Esophagus squamous epithelium (tissue), 5 donors: ENCODE data around the gene MAFF. TPM values are rescaled to one million over a fixed set of nuclear protein-coding genes. Genes with fewer than 3 reads are reported as not detected.
"Not testable (repeated sequence)": the region's sequence is repeated elsewhere in the genome, so short reads cannot be mapped to it uniquely, and the experiment has no call there.

Experiments used
- DNase-seq: peaks from one replicate; lab custom pipeline; 2025; lab: John Stamatoyannopoulos, UW
- H3K27ac ChIP-seq, 4 donors: fragments of 200-600 bp; sonication (generic); one replicate each; pipeline ENCODE4 v1.5.1; 2016 to 2019; ENCODE audit warnings: mild to moderate bottlenecking in 1 of 4
- H3K27me3 ChIP-seq, 4 donors: fragments of 200-600 bp; sonication (generic); 1 replicate in 3 of 4; 2 replicates in 1 of 4; pipeline versions ENCODE4 v1.5.1 to v1.6.0; 2017 to 2021; ENCODE audit warnings: antibody characterized with exemption in 1 of 4
- H3K36me3 ChIP-seq, 3 donors: fragments of 200-600 bp; sonication (generic); one replicate each; pipeline ENCODE4 v1.5.1; 2016 to 2019
- H3K4me1 ChIP-seq, 3 donors: fragments of 200-600 bp; sonication (generic); one replicate each; pipeline ENCODE4 v1.5.1; 2017 to 2019
- H3K4me3 ChIP-seq, 4 donors: fragments of 200-600 bp; sonication (generic); 1 replicate in 3 of 4; 2 replicates in 1 of 4; pipeline ENCODE4 v1.5.1; 2016 to 2019; ENCODE audit warnings: mild to moderate bottlenecking in 2 of 4, moderate library complexity in 1 of 4
- H3K9me3 ChIP-seq, 3 donors: fragments of 200-600 bp; sonication (generic); one replicate each; pipeline ENCODE4 v1.5.1; 2016 to 2019
- POLR2A ChIP-seq, 4 donors: fragments of 450-650 bp; IDR thresholded peaks; one replicate each; pipeline ENCODE4 v1.6.1; 2017; ENCODE audit warnings: antibody characterized with exemption in 4 of 4, mild to moderate bottlenecking in 4 of 4, moderate library complexity in 3 of 4
- WGBS, 2 donors: methylation state at CpG; one replicate each; pipeline ENCODE4 v1.1.5; 2018; 5-methylcytosine and 5-hydroxymethylcytosine counted together
- intact Hi-C: fragments of 100-400 bp; cut with DNase I; formaldehyde crosslinking; loops from one replicate; pipeline ENCODE4 v1.15.0; 2022
- total RNA-seq, 4 donors: library from RNA; depleted of rRNA; stranded (reverse); fragments of >200 nt; gene quantifications; one replicate each; pipeline ENCODE4 v1.1.0, GENCODE V29; 2016
- TF ChIP-seq, protein P1 (sequence below), 6 experiments: fragments of 450-650 bp in 4 of 6; fragments of 200-600 bp in 2 of 6; sonication (generic) in 2 of 6; IDR thresholded peaks; one replicate each; pipeline ENCODE4 v1.5.1; 2016 to 2019; ENCODE audit warnings: antibody characterized with exemption in 6 of 6, mild to moderate bottlenecking in 4 of 6, moderate library complexity in 4 of 6
- donor health status: DM: yes; HTN: yes; CAD: no.

The MAFF gene
- total RNA-seq, result 10 to 100 TPM; 19.4 to 51.6 (median 40.5) TPM

DNA sequence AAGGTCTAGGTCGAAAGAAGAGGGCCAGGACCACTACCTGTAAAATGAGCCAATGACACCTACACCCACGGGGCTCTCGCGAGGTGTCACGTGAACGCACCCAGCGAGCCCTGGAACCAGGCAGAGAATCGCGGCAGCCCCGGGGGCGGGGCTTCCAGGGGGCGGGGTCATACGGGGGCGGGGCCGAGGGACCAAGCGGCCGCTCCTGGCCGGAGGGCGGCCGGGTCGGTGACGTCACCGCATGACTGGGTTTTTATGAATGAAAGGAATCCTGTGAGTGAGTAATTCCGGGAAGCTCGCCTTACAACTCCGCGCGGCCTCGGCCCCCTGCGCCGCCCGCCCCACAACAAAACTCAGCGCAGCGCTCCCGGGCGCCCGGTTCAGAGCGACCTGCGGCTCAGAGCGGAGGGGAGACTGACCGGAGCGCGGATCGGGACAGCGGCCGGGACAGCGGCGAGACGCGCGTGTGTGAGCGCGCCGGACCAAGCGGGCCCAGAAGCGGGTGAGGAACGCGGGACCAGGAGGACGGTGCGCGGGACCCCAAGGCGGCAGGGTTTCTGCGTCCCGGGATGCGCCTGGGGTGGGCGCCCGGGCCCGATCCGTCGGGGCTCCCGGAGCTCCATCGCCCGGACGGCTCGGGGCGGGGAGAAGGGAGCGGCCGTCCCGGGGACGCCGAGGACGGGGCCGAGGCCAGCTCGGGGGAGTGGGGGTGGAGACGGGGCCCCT is at the start of gene MAFF:
TSS of gene MAFF (plus strand) at position 284 of the 726 bp plus-strand sequence. CDS start 11,860 bp downstream, outside the sequence.
- H3K4me1 ChIP-seq, result peaks cover 12 to 42% (median 23%) of the 10 kb centered on the region in 3 donors
- WGBS, 2 donors, result 0% methylated on average over 1 to 21 of the region's 85 CpGs
- H3K27ac ChIP-seq, result peak within 1 kb of the TSS; percentile 92 to 100 (median 98)
- peak in 3 of 4 donors; percentile 73 to 96 (median 94) for TF ChIP-seq POLR2A (IDR thresholded peaks at IDR 0.05)
- TF ChIP-seq, protein P1, sequence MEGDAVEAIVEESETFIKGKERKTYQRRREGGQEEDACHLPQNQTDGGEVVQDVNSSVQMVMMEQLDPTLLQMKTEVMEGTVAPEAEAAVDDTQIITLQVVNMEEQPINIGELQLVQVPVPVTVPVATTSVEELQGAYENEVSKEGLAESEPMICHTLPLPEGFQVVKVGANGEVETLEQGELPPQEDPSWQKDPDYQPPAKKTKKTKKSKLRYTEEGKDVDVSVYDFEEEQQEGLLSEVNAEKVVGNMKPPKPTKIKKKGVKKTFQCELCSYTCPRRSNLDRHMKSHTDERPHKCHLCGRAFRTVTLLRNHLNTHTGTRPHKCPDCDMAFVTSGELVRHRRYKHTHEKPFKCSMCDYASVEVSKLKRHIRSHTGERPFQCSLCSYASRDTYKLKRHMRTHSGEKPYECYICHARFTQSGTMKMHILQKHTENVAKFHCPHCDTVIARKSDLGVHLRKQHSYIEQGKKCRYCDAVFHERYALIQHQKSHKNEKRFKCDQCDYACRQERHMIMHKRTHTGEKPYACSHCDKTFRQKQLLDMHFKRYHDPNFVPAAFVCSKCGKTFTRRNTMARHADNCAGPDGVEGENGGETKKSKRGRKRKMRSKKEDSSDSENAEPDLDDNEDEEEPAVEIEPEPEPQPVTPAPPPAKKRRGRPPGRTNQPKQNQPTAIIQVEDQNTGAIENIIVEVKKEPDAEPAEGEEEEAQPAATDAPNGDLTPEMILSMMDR (IDR thresholded peaks at IDR 0.05), result peak in 1 of 6 experiments; percentile 11
- H3K4me3 ChIP-seq, result peak within 1 kb of the TSS; percentile 66 to 96 (median 83)
- no peaks in the 10 kb centered on the region for H3K27me3 ChIP-seq
- DNase-seq, result peak; percentile 72
- no peaks in the 10 kb centered on the region for H3K9me3 ChIP-seq
- intact Hi-C loops, result no loop called here
- peaks cover 0 to 6% (median 0%) of the 10 kb centered on the region in 3 donors for H3K36me3 ChIP-seq

DNA sequence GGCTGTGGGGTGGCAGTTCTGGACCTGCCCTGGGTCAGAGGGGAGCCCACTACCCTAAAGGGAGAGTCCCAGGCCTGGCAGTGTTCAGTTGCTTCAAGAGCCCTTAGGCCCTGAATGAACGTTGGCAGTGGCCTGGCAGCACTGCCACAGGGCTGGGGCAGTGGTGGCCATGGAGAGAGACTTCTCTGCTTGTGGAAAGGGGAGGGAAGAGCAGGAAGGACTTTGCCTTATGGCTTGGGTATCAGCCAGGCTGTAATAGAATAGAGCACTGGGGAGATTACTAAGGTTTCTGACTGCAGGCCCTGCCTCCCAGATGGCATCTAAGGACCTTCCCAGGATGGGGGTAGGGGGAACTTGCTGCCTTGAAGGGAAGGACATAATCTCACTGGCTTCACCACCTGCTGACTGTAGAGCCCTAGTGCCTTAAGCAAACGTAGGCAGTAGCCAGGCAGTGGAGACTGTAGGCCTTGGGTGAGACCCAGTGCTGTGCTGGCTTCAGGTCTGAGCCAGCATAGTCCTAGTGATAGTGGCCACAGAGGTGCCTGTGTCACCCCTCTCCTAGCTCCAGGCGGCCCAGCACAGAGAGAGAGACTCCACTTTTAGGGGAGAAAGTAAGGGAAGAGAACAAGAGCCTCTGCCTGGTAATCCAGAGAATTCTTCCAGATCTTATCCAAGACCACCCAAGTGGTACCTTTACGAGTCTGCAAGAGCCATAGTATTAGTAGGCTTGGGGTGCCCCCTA is 47.8 kb upstream of the MAFF start:
- Histone ChIP-seq H3K36me3 (no peaks in the 10 kb centered on the region), H3K4me3 (no peak overlapping the region), H3K4me1 (peaks cover 0 to 12% (median 0%) of the 10 kb centered on the region in 3 donors), H3K27me3 (no peaks in the 10 kb centered on the region), H3K27ac (no peak overlapping the region), H3K9me3 (no peaks in the 10 kb centered on the region)
- no peak for DNase-seq
- TF ChIP-seq POLR2A (IDR thresholded peaks at IDR 0.05), result no peak
- TF ChIP-seq, protein P1 (IDR thresholded peaks at IDR 0.05), result no peak
- 14 to 53% methylated on average over 1 to 4 of the region's 4 CpGs for WGBS, 2 donors
- intact Hi-C loops, result no loop called here

DNA sequence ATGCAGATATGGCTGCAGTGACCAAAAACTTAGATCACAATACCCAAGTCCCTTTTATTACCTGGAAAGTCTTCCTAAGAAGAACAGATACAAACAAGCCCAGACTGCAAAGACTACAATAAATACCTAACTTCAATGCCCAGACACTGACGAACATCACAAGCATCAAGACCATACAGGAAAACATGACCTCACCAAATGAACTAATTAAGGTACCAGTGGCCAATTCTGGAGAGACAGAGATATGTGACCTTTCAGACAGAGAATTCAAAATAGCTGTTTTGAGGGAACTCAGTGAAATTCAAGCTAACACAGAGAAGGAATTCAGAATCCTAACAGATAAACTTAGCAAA is 47.3 kb upstream of the MAFF start:
- intact Hi-C loops, H3K27ac ChIP-seq, DNase-seq, H3K9me3 ChIP-seq, H3K36me3 ChIP-seq, H3K4me3 ChIP-seq, H3K27me3 ChIP-seq: not testable (repeated sequence)
- 19 to 62% methylated on average over 1 of the region's 1 CpG for whole genome bisulfite sequencing, 2 donors
- peaks cover 0 to 12% (median 0%) of the 10 kb centered on the region in 3 donors for H3K4me1 ChIP-seq

DNA sequence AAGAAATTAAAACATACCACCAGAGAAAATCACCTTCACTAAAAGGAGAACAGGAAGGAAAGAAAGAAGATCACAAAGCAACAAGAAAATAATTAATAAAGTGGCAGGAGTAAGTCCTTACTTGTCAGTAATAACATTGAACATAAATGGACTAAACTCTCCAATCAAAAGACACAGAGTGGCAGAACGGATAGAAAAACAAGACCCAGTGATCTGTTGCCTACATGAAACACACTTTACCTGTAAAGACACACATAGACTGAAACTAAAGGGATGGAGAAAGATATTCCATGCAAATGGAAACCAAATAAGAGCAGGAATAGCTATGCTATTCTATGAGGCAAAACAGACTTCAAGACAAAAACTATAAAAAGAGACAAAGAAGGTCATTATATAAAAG is 46.1 kb upstream of the MAFF start:
- DNase-seq, result no peak
- 67 to 94% methylated on average over 1 of the region's 1 CpG for WGBS, 2 donors
- H3K27me3 ChIP-seq, result no peaks in the 10 kb centered on the region
- H3K4me1 ChIP-seq, result peaks cover 0 to 8% (median 0%) of the 10 kb centered on the region in 3 donors
- H3K4me3 ChIP-seq, result no peak overlapping the region
- H3K9me3 ChIP-seq, result no peaks in the 10 kb centered on the region
- no peaks in the 10 kb centered on the region for H3K36me3 ChIP-seq
- intact Hi-C loops, result no loop called here
- TF ChIP-seq POLR2A (IDR thresholded peaks at IDR 0.05), result no peak
- TF ChIP-seq, protein P1 (IDR thresholded peaks at IDR 0.05), result no peak
- H3K27ac ChIP-seq, result no peak overlapping the region

DNA sequence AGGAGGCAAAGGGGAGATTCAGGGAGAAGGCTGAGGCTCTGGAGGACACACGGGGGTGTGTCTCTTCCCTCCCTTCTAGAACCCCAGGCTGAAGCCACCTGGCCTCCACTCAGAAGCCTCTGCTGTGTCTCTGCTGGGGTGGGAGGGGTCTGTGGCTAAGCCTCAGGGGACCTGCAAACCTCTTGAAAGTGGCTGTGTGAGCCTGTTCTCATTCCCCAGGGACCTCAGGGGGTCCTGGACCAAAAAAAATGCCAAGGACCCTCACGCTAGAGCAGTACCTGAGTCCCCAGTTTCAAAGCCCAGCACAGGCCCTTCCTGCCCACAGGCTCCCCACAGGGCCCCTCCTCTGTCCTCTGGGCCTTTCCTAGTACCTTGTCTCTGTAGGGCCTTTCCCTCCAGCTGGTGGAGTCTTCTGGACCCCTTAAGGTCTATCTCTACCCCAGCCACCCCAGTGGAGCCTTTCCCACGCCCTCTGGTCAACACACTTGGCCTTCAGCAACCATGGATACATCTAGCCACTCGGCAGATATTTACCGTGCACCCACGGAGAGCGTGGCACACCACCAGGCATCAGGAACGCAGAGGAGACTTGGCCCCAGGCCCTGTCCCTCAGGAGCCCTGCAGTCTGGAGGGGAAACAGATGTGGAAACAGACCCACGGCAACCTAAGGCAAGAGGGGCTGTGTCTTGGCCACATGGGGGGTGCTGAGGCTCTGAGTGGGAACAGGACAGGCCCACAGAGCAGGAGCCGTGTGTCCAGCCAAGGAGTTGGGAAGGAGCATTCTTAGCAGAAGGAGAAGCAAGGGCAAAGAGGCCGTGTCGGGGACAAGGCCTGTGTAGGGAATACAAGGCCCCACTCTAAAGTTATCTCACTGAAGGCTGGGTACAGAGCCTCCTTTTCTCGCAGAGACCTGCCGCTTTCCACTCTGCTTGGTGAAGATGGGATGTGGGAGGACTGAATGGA is 38.6 kb upstream of the MAFF start:
- 88 to 92% methylated on average over 9 to 12 of the region's 14 CpGs for WGBS, 2 donors
- H3K4me1 ChIP-seq, result peaks cover 3 to 35% (median 20%) of the 10 kb centered on the region in 3 donors
- TF ChIP-seq, protein P1 (IDR thresholded peaks at IDR 0.05), result no peak
- TF ChIP-seq POLR2A (IDR thresholded peaks at IDR 0.05), result no peak
- peaks cover 0 to 17% (median 0%) of the 10 kb centered on the region in 3 donors for H3K36me3 ChIP-seq
- H3K9me3 ChIP-seq, result no peaks in the 10 kb centered on the region
- no peak for DNase-seq
- H3K4me3 ChIP-seq, result no peak overlapping the region
- H3K27me3 ChIP-seq, result no peaks in the 10 kb centered on the region
- no peak overlapping the region for H3K27ac ChIP-seq
- intact Hi-C loops, result no loop called here
